GM18498 (cell line): ENCODE data around the gene SLC25A6.
"Not testable (repeated sequence)": the region's sequence is repeated elsewhere in the genome, so short reads cannot be mapped to it uniquely, and the experiment has no call there.

ENCODE experiments used
- ATAC-seq: cut with Tn5 transposase; IDR thresholded peaks from one replicate; pipeline ENCODE4 v1.9.1; 2021; ENCODE audit warnings: mild to moderate bottlenecking, moderate library complexity; ENCODE audit not compliant: unreplicated experiment

SLC25A6 gene

DNA sequence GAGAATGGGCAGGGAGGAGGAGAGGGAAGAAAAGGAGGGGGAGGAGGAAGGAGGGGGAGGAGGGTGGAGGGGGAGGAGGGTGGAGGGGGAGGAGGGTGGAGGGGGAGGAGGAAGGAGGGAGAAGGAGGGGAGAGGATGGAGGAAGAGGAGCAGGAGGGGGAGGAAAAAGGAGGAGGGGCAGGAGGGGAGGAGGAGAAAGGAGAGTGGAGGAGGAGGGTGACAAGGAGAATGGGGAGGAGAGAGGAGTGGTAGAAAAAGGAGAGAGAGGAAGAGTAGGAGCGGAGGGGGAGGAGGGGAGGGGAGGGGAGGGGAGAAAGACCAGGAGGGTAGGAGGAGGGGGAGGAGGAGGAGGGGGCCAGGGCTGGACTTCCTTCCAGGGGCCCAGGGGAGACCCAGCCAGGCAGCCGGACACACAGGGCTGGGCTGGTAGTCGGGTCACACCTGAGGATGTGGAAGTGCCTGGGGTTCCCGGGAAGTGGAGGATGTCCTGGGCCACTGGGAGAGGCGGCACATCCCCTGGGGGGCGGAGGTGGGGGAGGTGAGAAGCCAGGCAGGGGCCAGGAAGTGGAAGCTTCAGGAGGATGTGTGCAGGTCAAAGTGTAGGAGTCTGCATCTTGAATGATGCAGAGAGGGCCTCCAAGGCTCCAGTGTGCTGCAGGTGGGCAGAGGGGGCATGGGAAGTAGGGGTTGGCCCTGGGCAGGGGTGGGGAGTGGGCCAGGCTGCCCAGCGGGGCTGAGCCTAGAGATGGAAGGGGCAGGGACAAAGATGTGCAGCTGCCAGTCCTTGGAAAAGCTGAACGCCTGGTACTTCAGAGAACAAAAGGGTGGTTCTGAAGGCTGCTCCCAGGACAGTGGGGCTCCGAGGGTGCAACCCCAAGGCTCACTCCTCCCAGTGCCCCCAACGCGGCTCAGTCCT lies 36.5 kb downstream of the SLC25A6 start:
- ATAC-seq: no peak

DNA sequence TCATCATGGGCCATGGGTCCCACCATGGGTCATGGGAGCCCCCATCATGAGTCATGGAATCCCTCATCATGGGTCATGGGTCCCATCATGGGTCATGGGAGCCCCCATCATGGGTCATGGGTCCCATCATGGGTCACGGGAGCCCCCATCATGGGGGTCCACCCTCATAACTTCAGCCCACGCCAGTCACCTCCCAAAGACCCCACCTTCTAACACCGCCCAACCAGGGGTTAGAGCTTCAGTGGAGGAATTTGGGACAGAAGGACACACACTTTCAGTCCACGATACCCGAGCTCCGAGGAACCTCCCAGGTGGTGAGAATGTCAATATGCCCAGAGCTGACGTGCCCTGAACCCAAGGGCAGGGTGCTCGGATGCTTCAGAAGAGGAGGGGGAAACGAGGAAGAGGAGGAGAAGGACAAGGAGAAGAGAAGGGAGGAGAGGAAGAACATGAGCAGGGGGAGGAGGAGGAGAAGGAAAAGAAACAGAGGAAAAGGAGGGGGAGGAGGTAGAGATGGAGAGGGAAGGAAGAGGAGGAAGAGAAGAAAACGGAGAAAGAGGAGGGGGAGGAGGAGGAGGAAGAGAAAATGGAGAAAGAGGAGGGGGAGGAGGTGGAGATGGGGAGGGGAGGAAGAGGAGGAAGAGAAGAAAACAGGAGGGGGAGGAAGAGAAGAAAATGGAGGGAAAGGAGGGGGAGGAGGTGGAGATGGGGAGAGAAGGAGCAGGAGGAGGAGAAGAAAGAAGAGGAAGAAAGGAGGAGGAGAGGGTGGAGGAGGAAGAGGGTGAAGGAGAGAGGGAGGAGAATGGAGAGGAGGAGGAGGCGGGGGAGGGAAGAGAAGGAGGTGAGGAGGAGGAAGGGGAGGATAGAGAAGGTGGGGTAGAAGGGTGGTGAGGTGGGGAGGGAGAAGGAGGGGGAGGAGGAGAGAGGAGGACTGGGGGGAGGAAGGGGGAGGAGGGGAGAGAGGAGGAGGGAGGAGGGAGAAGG lies 37.6 kb downstream of the SLC25A6 start:
- ATAC-seq: no peak

DNA sequence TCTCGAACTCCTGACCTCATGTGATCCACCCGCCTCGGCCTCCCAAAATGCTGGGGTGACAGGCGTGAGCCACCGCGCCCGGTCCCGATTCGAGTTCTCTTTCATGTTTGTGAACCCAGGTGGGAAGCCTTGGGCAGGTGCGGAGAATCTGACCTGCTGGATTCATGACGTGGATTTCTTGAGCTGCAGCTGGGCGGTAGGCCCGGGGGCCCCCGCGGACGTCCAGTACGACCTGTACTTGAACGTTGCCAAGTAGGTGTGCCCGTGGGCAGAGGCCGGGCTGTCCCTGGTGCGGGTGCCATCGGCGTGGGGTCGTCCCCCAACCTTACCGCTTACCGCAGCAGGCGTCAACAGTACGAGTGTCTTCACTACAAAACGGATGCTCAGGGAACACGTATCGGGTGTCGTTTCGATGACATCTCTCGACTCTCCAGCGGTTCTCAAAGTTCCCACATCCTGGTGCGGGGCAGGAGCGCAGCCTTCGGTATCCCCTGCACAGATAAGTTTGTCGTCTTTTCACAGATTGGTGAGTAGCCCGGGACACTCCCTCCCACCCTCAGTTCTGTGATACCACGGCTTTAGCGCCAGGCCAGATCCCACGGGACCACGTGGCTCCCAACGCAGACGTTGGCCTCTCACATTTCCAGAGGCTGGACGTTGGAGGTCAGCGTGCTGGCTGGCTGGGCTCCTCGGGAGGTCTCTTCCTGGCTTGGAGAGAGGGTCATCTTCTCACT lies 39.8 kb downstream of the SLC25A6 start:
- ATAC-seq: no peak

DNA sequence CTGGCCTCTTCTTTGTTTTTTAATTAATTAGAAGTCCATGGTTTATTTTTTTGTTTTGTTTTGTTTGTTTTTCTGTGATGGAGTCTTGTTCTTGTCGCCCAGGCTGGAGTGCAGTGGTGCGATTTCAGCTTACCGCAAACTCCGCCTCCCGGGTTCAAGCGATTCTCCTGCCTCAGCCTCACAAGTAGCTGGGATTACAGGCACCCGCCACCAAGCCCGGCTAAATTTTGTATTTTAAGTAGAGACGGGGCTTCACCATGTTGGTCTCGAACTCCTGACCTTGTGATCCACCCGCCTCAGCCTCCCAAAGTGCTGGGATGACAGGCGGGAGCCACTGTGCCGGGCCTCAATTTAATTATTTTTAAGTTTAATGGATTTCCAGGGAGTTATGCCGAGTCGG lies 42.3 kb downstream of the SLC25A6 start:
- ATAC-seq: not testable (repeated sequence)

DNA sequence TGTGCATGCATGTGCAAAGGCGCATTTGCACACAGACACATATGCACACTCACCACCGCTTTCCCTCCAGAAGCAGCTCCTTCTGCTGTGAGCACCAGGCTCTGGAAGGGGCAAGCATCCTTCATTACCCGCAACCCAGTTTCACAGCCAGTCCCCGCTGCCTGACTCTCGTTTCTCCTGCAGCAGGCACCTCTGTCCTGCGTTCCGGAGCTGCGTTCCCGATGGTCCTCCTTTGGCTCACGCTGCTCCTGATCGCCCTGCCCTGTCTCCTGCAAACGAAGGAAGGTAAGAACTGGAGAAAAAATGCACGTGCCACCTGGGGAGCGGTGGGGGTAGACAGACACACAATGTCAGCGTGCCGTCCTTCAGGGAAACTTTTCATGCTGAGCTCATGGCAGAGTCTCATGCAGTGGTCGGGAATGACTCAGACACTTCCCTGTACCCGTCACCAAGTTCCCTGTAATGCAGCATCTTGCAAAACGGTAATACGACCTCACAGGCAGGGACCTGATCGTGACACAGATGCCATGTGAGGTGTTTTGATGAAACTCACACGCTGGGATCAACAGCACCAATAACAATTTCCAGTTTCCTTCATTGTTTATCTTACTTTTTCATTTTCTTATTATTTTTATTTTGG lies 50.2 kb downstream of the SLC25A6 start:
- no peak for ATAC-seq

DNA sequence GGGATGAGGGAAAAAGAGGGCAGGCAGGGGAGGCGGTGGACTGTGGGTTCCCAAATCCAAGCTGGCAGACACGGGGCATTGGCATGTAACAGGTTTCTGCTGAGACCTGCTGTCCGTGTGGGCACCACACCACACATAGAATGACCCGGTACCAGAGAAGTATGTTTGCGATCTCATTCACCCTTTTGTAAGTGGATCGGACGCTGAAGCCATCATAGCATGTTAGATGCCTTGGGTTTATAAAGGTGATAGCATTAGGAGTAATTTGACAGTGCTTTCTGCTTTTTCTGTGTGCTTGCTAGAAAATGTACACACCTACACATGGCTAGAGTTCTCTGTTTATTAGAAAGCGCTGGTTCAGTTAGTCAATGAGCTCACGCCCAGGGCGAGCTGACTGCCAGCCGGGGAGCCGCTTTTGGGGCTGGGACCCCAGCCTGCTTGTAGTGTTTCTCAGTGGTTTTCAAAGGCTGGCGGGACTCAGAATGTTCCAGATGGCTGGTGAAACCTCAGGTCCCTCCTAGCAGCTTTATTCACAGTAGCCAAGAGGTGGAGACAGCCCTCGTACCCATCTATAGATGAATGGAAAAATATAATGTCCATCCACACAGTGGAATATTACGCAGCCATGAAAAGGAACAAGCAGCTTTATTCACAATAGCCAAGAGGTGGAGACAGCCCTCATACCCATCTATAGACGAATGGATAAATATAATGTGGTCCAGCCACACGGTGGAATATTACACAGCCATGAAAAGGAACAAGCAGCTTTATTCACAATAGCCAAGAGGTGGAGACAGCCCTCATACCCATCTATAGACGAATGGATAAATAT lies 54.7 kb downstream of the SLC25A6 start:
- peak; percentile 38 for ATAC-seq

DNA sequence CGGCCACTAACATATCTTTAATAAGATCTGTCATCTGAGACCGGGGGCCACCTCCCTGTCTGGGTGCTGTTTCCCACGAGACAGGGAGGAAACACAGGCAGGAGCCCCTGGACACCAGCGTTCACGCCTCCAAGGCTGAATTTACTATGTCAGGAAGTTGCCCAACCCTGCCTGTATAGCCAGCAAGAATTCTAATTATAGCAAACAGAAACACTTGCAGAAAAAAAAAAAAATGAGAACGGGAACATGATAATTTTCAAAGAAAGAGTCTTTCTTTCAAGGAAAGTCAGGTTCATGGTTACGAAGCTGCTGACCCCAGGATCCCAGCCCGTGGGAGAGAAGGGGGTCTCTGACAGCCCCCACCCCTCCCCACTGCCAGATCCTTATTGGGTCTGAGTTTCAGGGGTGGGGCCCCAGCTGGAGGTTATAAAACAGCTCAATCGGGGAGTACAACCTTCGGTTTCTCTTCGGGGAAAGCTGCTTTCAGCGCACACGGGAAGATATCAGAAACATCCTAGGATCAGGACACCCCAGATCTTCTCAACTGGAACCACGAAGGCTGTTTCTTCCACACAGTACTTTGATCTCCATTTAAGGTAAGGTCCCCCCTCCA lies 55.5 kb downstream of the SLC25A6 start, which contains the start of gene IL3RA:
Gene IL3RA, plus strand, starts transcription at position 455 of the 613 bp plus-strand sequence. CDS start 4,981 bp downstream, outside the sequence.
- peak; percentile 55 for ATAC-seq
